Activated gamma-delta T cell treated with Interleukin-2 at 50 U/mL for 16 hours (primary cell): Measurements from ENCODE around the gene SNED1.

ENCODE experiments used
- DNase-seq: peaks from one replicate; pipeline ENCODE4 v3.0.0-alpha.2; 2020

The SNED1 gene

DNA sequence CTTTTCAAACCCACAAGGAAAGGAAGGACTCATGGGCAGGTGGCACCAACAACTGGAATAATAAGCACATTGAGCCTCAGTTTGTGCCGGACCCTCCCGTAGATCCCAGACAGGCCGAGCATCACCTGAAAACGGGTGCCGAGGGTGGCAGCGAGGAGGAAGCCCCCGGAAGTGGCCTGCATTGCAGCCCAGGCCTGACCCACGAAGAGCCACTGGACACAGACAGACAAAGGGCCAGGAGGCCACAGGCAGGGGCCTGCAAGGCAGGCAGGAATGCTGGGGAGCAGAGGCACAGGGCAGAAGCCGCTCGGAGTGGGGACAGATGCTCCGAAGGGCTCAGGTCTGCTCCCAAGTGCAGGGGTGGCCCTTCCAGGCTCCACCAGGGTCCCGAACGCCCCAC lies 71.9 kb downstream of the SNED1 start:
- DNase-seq = no peak

GRCh38 chr2:241070811-241071676 lies 72.6 kb downstream of the SNED1 start:
- DNase-seq = no peak

GRCh38 chr2:241071677-241072111 lies 73.3 kb downstream of the SNED1 start:
- DNase-seq = no peak

GRCh38 chr2:241072151-241072550 lies 73.7 kb downstream of the SNED1 start:
- no peak for DNase-seq

- no peak for DNase-seq
These were observed 74.2 kb downstream of the SNED1 start for GRCh38 chr2:241072553-241073165.

DNA sequence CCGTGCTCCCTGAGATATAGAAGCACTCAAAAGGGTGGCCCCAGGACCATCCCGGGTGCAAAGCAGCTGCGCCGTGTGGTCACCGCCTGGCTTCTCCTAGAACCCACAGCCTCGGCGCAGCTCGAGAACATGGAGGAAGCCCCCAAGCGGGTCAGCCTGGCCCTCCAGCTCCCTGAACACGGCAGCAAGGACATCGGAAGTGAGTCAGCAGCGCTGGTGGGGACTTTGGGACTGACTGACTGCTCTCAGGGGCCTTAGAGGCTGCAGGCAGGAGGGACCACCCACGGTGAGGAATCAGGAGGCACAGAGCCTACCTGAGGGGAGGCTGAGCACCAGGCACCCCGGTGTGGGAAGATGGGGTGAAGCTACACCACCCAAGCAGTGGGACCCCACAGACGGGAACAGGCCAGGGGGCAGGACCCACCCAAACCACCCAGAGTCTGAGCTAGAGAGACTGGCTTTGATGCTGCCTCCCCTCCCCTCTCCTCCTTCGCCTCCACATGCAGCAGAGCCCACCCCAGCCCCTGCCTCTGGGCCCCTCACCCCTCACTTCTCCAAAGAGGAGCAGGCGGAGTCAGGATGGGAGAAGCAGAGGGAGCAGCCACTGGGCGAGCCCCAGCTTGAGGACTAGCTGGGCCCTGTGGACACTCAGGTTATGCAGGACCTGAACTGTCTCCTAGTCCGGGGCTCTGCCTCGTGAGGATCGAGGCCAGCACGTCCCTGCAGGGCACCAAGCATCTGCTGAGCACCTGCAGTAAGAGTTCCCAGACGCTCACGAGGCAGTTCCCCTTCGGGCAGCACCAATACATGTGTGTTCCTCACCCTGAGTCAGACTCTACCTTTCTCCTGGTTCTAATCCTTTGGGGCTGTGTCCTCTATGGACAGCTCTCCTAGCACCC lies 75.0 kb downstream of the SNED1 start:
- no peak for DNase-seq

GRCh38 chr2:241074065-241074818 lies 75.8 kb downstream of the SNED1 start:
- DNase-seq = no peak

DNA sequence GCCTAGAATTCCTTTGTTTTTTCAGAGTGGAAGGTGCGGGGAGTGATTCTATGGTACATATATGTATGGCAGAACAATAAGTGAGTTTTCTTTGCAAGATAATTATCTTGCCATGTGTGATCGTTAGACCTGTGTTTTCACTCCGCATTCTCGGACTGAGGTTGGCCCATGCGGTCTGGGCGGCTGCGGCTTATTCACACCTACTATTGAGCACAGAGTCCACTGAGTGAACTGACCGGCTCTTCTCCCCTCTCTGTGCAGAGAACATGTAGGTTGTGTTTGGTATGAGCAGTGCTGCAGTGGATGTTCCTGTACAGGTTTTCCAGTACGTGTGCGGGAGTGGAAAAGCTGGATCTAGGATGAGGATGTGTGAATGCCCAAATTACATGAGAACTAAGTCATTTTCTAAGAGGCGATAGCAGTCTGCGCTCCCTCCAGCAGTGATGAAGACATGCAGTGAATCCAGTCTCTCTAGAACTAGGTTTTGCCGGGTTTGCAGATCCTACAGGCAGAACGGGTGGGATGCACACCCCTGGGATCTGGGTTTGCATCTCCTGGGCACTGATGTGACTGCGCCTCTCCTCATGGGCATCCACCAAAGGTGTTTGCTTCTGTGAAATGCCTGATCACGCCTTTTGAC lies 76.6 kb downstream of the SNED1 start:
- DNase-seq = no peak

GRCh38 chr2:241080405-241081189 lies 82.2 kb downstream of the SNED1 start:
- no peak for DNase-seq

- DNase-seq = no peak
These were observed 82.8 kb downstream of the SNED1 start for GRCh38 chr2:241081190-241081642.

DNA sequence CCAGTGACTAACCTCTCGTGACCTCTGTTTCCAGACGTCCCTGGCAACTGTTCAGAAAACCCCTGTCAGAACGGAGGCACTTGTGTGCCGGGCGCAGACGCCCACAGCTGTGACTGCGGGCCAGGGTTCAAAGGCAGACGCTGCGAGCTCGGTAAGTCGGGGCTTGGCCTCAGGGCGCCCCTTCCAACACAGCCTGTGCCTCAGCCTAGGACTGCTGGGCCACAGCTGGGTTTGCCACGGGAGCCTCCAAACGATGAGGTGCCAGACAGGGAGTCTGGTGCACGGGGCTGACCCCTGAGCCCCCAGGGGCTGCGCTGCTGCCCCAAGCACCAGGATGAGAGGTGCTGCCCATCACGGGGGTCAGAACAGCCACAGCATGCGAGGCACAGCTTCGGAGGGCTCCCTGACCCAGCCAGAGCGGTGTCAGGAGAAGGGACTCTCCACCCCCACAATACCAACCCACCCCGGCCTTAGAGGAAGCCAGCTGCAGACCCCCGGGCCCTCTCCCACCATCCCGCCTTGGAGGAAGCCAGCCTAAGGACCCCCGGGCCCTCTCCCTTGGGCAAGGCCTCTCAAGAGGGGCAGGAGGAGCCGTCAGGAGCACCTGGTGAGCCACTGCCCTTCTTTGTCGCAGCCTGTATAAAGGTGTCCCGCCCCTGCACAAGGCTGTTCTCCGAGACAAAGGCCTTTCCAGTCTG lies 83.4 kb downstream of the SNED1 start:
- DNase-seq = no peak

DNA sequence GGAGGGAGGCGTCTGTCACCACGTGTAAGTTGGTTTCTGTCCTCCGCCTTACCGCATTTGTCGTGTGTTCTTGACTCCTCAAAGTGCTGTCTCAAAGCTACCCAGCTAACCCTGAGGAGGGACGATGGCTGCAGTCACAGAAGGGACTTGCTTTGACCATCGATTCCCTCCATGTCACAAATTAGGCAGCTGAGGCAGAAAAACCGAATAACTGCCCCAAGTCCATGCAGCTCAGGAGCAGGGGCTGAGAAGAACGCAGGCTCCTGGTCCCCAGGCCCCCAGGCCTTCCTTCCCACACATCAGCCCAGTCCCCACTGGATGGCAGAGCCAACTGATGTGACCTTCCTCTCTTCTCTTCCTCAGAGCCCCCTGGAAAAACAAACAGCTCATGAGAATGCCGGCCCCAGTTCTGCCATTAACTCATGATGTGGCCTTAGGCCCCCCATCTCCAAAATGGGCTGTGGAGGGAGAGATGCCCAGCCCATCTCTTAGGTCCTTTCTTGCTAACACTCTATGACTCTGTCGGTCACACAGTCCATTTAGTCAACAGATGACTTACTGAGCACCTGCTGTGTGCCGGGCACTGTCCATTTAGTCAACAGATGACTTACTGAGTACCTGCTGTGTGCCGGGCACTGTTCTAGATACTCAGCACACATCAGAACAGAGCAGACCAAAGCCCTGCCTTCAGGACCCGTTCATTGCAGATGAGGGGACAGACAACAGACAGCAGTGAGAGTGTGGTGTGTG lies 84.1 kb downstream of the SNED1 start:
- DNase-seq = no peak

DNA sequence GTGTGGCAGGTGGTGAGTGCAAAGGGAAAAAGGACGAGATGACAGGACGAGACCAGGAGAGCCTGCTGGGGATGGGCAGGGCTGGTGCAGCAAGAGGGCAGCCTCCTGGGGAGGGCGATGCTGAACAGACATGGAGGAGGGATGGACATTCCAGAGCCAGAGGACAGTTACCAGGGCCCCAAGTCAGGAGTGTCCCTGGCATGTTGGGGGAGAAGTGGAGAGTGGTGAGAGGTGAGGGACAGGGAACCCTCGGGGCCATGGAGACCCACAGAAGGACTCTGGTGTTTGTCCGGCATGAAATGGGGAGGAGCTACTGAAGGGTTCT lies 84.6 kb downstream of the SNED1 start:
- DNase-seq = no peak

DNA sequence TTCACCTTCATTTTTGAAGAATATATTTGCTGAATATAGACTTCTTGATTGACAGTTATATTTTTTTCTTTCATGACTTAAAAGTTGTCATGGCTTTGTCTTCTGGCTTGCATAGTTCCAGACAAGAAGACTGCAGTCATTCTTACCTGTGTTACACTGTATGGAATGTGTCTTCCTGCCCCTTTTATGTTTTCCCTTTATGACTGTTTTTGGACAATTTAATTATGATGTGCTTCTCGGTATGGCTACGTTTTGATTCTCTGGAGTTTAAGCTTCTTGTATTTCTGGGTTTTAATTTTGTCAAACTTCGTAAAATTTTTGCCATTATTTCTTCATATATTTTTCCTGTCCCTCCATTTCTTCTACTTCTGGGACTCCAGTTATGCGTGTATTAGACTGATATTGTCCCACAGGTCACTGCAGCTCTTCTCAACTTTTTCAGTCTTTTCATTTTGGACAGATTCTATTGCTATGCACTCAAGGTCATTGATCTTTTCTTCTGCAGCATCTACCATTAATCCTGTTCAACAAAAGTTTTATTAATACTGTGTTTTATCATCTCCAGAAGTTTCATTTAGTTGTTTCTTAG lies 86.5 kb downstream of the SNED1 start:
- DNase-seq = no peak

GRCh38 chr2:241087420-241088268 lies 89.2 kb downstream of the SNED1 start:
- no peak for DNase-seq

- no peak for DNase-seq
These were observed 90.0 kb downstream of the SNED1 start for GRCh38 chr2:241088376-241088775.

DNA sequence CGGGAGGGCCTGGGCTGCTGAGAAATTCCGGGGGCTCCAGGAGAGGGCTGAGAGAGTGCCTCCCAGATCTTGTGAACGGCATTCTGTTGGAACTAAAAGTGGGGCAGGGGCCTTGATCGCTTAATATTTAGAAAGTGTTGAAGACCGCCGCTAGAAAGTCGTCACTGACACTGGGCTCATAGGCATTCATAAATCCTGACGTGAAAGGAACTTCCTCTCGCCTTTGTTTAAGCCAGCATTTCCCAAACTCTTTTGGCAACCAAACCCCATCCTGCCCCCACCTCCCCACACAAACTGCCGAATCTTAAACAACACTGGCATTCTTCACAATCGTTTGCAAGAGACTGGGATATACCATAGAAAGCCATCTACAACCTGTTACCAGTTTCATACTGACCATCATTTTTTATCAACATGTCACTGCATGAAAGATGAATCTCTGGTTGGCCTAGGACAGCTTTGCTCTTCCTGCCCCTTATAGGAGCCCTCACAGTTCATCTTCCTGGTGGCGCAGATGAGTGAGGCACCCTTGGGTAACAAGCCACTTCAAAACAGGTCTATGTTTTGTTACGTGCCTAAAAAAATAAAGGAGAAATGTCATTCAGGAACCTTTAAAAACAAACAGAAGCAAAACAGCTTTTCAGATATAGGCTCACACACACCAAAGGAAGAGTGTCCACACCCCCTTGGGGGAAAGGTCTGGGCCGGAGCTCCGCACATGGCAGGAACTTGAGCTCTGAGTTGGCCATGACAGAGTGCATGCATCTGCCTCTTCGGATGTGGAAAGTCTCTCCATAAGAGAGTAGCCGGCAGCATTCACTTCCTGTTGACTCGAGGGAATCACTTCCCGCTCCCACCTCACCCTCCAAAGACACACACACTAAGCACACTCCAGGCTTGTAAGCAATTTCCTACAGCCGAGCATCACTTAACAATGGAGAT lies 90.6 kb downstream of the SNED1 start:
- no peak for DNase-seq
